Esophagus muscularis mucosa (tissue), 4 donors: ENCODE results near the gene NOX3. TPM values are rescaled to one million over a fixed set of nuclear protein-coding genes. Genes with fewer than 3 reads are reported as not detected.

Experiments
- DNase-seq: peaks from one replicate; pipeline ENCODE4 v3.0.0-alpha.2; 2017; ENCODE audit errors: extremely low spot score
- H3K27ac ChIP-seq, 4 donors: fragments of 200-600 bp; sonication (generic); replicated peaks in 1 of 4; 1 replicate in 3 of 4; 2 replicates in 1 of 4; pipeline ENCODE4 v1.5.1; 2016 to 2019; ENCODE audit warnings: mild to moderate bottlenecking in 1 of 4
- H3K27me3 ChIP-seq, 4 donors: fragments of 200-600 bp; sonication (generic); one replicate each; pipeline versions ENCODE4 v1.5.1 to v1.6.0; 2016 to 2019
- H3K36me3 ChIP-seq, 4 donors: fragments of 200-600 bp; sonication (generic); one replicate each; pipeline ENCODE4 v1.5.1; 2016 to 2019
- H3K4me1 ChIP-seq, 4 donors: fragments of 200-600 bp; sonication (generic); one replicate each; pipeline ENCODE4 v1.5.1; 2016 to 2019
- H3K4me3 ChIP-seq, 4 donors: fragments of 200-600 bp; sonication (generic); 1 replicate in 2 of 4; 2 replicates in 2 of 4; pipeline ENCODE4 v1.5.1; 2016 to 2019; ENCODE audit warnings: mild to moderate bottlenecking in 4 of 4, moderate library complexity in 1 of 4
- H3K9me3 ChIP-seq, 4 donors: fragments of 200-600 bp; sonication (generic); 1 replicate in 3 of 4; 2 replicates in 1 of 4; pipeline ENCODE4 v1.5.1; 2016 to 2019
- EP300 ChIP-seq: sonication (generic); formaldehyde crosslinking; IDR thresholded peaks from one replicate; pipeline ENCODE4 v1.6.1; 2017; ENCODE audit warnings: antibody characterized with exemption
- POLR2A ChIP-seq: fragments of 450-650 bp; IDR thresholded peaks from one replicate; pipeline ENCODE4 v1.6.1; 2017; ENCODE audit warnings: antibody characterized with exemption, moderate library complexity, mild to moderate bottlenecking, low read depth
- POLR2AphosphoS5 ChIP-seq, 2 donors: sonication (generic); formaldehyde crosslinking; IDR thresholded peaks; one replicate each; pipeline ENCODE4 v1.6.1; 2017; ENCODE audit warnings: antibody characterized with exemption in 2 of 2
- WGBS: methylation state at CpG from one replicate; pipeline ENCODE4 v1.1.5; 2018; 5-methylcytosine and 5-hydroxymethylcytosine counted together
- intact Hi-C: fragments of 100-400 bp; cut with DNase I; formaldehyde crosslinking; loops from one replicate; pipeline ENCODE4 v1.15.1; 2023
- total RNA-seq, 4 donors: library from RNA; depleted of rRNA; stranded (reverse); fragments of >200 nt; gene quantifications; one replicate each; pipeline versions ENCODE4 v1.1.0 to v1.2.1, GENCODE V29; 2016
- TF ChIP-seq, protein P1 (sequence below), 3 experiments: fragments of 200-600 bp in 2 of 3; fragments of 450-650 bp in 1 of 3; sonication (generic) in 2 of 3; IDR thresholded peaks; one replicate each; pipeline ENCODE4 v1.5.1; 2017 to 2019; ENCODE audit warnings: antibody characterized with exemption in 3 of 3, mild to moderate bottlenecking in 2 of 3, moderate library complexity in 1 of 3

Gene NOX3
- total RNA-seq, 4 donors from 2014 or later, result not detected

DNA sequence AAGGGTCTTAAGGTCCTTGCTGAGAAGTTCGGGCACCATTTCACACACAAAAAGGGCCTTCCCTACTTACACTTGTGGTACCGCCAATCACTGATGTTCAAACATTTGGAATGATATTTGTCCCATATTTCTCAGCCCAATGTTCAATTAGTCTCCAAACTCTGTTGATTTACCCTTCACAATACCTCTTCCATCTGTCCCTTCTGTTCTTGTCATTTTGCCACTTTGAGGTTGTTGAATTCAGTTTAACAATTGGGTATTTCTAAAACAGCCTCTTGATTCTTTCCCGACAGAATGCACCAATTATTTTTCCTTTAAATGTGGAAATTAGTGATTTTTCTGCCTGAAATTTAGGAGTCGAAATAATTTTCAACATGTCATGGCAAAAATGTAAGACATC lies 46.2 kb downstream of the NOX3 start:
- no peak for TF ChIP-seq POLR2AphosphoS5 (IDR thresholded peaks at IDR 0.05)
- TF ChIP-seq, protein P1, sequence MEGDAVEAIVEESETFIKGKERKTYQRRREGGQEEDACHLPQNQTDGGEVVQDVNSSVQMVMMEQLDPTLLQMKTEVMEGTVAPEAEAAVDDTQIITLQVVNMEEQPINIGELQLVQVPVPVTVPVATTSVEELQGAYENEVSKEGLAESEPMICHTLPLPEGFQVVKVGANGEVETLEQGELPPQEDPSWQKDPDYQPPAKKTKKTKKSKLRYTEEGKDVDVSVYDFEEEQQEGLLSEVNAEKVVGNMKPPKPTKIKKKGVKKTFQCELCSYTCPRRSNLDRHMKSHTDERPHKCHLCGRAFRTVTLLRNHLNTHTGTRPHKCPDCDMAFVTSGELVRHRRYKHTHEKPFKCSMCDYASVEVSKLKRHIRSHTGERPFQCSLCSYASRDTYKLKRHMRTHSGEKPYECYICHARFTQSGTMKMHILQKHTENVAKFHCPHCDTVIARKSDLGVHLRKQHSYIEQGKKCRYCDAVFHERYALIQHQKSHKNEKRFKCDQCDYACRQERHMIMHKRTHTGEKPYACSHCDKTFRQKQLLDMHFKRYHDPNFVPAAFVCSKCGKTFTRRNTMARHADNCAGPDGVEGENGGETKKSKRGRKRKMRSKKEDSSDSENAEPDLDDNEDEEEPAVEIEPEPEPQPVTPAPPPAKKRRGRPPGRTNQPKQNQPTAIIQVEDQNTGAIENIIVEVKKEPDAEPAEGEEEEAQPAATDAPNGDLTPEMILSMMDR (IDR thresholded peaks at IDR 0.05), result no peak
- no peak for TF ChIP-seq EP300
- TF ChIP-seq POLR2A, result no peak
- Histone ChIP-seq H3K27me3 (no peaks in the 10 kb centered on the region), H3K4me1 (no peaks in the 10 kb centered on the region), H3K9me3 (no peaks in the 10 kb centered on the region), H3K27ac (no peak overlapping the region), H3K4me3 (no peak overlapping the region), H3K36me3 (no peaks in the 10 kb centered on the region)
- 80% methylated on average over 4 of the region's 4 CpGs for WGBS
- DNase-seq, result no peak
- intact Hi-C loops, result no loop called here

DNA sequence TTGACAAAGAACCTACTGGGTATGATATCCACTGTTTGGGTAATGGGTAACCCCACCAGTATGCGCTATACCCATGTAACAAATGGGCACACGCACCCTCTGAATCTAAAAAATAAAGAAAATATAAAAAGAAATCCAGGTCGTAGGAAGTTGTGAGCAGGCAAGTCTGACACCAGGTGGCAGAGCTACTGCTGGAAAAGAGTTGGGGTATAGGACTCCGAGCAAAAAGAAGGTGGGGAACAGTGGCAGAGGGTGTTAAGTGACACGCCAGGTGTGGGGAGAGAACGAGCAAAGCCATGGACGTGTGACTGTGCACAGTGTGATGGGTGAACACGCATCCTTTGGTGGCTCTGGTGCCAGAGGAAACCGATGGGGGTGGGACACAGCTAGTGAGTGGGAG lies 46.7 kb downstream of the NOX3 start:
- Histone ChIP-seq H3K9me3 (no peaks in the 10 kb centered on the region), H3K27me3 (no peaks in the 10 kb centered on the region), H3K27ac (no peak overlapping the region), H3K4me1 (no peaks in the 10 kb centered on the region), H3K36me3 (no peaks in the 10 kb centered on the region), H3K4me3 (no peak overlapping the region)
- no peak for DNase-seq
- 83% methylated on average over 9 of the region's 9 CpGs for WGBS
- no peak for TF ChIP-seq POLR2AphosphoS5 (IDR thresholded peaks at IDR 0.05)
- no peak for TF ChIP-seq EP300
- TF ChIP-seq, protein P1 (IDR thresholded peaks at IDR 0.05), result no peak
- TF ChIP-seq POLR2A, result no peak
- intact Hi-C loops, result no loop called here

DNA sequence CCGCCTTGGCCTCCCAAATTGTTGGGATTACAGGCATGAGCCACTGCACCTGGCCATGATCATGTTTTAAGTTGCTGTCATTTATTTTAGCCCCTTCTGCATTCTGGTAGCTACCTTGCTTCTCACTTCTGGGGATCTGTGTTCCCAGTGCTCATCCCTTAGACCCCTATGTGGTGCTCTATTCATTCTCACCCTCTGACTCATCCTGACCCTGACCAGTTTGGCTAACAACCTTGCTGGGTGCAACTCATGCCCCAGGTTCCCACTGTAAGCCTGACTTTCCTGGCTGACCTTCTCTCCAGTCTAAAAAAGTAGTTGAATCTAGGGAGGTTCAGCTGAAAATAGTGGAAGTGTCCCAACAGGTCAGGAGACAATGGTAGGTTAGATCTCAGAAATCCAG lies 47.4 kb downstream of the NOX3 start:
- no peaks in the 10 kb centered on the region for H3K27me3 ChIP-seq
- H3K27ac ChIP-seq, result no peak overlapping the region
- H3K4me1 ChIP-seq, result no peaks in the 10 kb centered on the region
- H3K4me3 ChIP-seq, result no peak overlapping the region
- no peak for DNase-seq
- TF ChIP-seq EP300, result no peak
- intact Hi-C loops, result no loop called here
- H3K9me3 ChIP-seq, result no peaks in the 10 kb centered on the region
- H3K36me3 ChIP-seq, result no peaks in the 10 kb centered on the region
- WGBS, result 85% methylated on average over 1 of the region's 1 CpG

DNA sequence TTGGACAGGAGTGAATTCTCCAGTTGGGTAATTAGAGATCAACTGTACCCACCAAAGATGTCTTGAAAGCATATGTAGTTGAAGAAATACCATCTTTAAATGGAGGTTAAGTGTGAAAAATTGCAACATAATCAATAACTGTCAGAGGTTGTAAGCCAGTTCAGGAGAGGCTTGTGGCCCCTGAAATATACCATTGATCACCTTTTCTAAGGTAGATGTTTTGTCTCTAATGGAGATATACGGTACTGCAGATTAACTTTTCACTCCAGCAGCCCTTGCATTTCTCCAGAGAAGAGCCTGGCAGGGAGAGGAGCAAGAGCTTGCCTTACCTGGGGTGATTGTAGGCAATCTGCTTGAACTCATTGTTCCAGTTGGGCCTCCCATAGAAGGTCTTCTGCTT lies 48.8 kb downstream of the NOX3 start:
- intact Hi-C loops, result no loop called here
- no peak overlapping the region for H3K27ac ChIP-seq
- no peaks in the 10 kb centered on the region for H3K4me1 ChIP-seq
- H3K4me3 ChIP-seq, result no peak overlapping the region
- no peaks in the 10 kb centered on the region for H3K27me3 ChIP-seq
- H3K36me3 ChIP-seq, result no peaks in the 10 kb centered on the region
- WGBS, result 94% methylated on average over 1 of the region's 1 CpG
- TF ChIP-seq POLR2AphosphoS5 (IDR thresholded peaks at IDR 0.05), result no peak
- TF ChIP-seq, protein P1 (IDR thresholded peaks at IDR 0.05), result no peak
- no peak for TF ChIP-seq POLR2A
- TF ChIP-seq EP300, result no peak
- DNase-seq, result no peak
- no peaks in the 10 kb centered on the region for H3K9me3 ChIP-seq

DNA sequence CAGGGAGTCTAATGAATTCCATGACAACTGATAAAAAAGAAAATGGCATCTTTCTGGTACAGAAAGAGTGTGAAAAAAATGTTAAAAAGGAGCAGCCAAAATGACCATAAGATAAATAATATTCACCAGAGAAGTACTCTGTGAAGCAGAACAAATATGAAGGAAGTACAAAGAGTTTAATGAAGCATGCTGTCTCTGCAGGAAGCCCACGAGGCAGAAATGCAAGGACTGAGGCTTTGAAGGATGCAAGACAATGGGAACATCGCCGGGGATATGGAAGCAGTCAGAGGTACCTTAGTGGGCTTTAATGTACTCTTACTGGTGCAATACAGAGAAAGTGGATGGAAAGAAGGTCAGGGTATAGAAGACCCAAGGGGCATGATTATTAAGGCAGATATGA lies 50.7 kb downstream of the NOX3 start:
- WGBS, result 80% methylated on average over 3 of the region's 3 CpGs
- intact Hi-C loops, result no loop called here
- no peak for DNase-seq

More for the DNA sequence above, 50.7 kb downstream of the NOX3 start:
- H3K4me1 ChIP-seq, result no peaks in the 10 kb centered on the region
- H3K9me3 ChIP-seq, result no peaks in the 10 kb centered on the region
- no peak overlapping the region for H3K4me3 ChIP-seq
- no peaks in the 10 kb centered on the region for H3K27me3 ChIP-seq
- no peaks in the 10 kb centered on the region for H3K36me3 ChIP-seq
- TF ChIP-seq POLR2A (no peak), POLR2AphosphoS5 (IDR thresholded peaks at IDR 0.05) (no peak), EP300 (no peak)
- TF ChIP-seq, protein P1 (IDR thresholded peaks at IDR 0.05), result no peak
- H3K27ac ChIP-seq, result no peak overlapping the region
